Measurements from ENCODE around the gene TBPL1.
A peak's percentile ranks its signal among the peaks of the same experiment; 100 is the strongest.

Gene TBPL1

DNA sequence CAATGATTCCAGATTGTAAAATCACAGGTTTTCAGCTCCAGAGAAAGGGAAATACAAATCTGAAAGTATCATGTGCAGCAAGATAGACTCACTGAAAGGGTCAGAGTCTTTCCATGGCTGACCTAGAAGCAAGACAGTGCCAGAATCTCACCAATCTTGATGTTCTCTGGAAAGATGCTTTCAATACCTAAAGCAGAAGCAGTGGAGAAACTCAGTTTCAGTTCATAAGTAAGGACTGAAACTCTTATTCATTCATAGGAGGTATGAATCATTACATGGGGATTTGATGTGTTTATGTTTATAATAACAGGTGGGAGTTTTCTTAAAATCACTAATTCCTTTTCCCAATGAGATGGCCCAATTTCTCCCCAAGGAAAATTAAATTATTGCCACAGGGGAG lies 56.9 kb downstream of the TBPL1 start:
- no peak for TF ChIP-seq JUND (IDR thresholded peaks at IDR 0.05; ENCODE audit: low read depth)
- no peak for DNase-seq (ENCODE audit: low read depth in 1 of 2, low spot score in 1 of 2)
- in situ Hi-C loops (cut with HindIII; ENCODE audit: low pct_unique_long_range_greater_than_20kb, low sequenced_read_pairs), result no loop called here

DNA sequence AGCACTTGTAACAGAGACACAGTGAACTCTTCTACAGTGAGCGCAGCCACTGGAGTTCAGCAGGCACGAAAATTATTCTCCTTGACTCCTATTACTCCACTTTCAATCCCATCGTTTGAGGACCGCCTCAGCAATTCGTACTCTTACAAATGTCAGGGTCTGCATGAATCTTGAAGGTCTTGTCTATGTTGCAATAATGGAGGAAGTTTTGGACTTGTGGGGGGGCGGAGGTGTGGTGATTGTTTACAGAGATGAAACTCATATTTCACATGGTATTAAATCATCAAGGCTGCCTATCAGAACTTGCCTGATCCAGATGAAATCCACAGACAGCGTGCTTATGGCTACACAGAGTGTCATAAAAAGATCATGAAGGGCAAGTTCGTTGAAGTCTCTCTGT lies 57.4 kb downstream of the TBPL1 start:
- no peak for DNase-seq (ENCODE audit: low read depth in 1 of 2, low spot score in 1 of 2)
- in situ Hi-C loops (cut with HindIII; ENCODE audit: low pct_unique_long_range_greater_than_20kb, low sequenced_read_pairs), result no loop called here
- TF ChIP-seq JUND (IDR thresholded peaks at IDR 0.05; ENCODE audit: low read depth), result no peak

DNA sequence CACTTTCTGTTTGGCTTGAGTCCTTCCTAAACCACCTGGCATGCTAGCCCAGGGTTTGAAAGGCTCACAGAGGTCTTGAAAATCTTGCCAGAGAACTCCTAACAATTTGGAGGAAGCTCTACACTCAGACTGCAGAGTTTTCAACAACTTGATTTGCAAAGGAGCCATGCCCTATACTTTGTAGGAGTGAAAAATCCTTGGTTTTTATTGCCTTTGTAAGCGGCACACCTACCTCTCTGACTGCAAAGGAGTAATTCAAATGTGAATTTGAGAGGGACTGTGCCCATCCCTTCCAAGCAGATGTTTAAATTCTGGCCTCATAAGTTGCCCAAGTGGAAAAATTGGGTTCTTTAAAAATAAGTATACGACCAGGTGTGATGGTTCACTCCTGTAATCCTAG lies 58.0 kb downstream of the TBPL1 start:
- TF ChIP-seq JUND (IDR thresholded peaks at IDR 0.05; ENCODE audit: low read depth), result no peak
- in situ Hi-C loops (cut with HindIII; ENCODE audit: low pct_unique_long_range_greater_than_20kb, low sequenced_read_pairs), result no loop called here
- DNase-seq (ENCODE audit: low read depth in 1 of 2, low spot score in 1 of 2), result no peak

DNA sequence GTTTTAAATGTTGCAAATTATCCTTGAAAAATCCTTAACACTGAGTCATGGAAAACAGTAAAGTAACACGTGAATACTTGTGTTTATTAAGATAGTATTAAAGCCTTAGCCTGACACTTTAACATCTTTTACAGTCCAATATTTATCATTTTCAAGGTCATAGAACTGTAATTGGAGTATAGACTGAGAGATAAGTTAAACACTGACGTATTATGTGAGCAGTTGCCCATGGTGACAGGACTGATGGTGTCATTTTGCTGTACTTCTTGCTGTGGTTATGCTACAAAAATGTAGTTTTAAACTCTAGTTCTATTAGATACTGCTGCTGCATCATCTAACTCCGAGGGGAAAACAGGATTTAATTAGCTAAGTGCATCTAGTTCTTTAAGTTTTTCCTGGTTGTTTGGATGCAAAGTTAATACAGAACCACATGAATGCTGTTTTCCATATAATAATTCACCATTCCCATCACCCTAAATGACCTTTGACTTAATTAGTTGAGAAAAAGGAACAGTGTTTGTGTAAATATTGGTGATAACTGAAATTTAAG lies 61.6 kb downstream of the TBPL1 start:
- TF ChIP-seq JUND (IDR thresholded peaks at IDR 0.05; ENCODE audit: low read depth), result no peak
- in situ Hi-C loops (cut with HindIII; ENCODE audit: low pct_unique_long_range_greater_than_20kb, low sequenced_read_pairs), result no loop called here
- no peak for DNase-seq (ENCODE audit: low read depth in 1 of 2, low spot score in 1 of 2)

DNA sequence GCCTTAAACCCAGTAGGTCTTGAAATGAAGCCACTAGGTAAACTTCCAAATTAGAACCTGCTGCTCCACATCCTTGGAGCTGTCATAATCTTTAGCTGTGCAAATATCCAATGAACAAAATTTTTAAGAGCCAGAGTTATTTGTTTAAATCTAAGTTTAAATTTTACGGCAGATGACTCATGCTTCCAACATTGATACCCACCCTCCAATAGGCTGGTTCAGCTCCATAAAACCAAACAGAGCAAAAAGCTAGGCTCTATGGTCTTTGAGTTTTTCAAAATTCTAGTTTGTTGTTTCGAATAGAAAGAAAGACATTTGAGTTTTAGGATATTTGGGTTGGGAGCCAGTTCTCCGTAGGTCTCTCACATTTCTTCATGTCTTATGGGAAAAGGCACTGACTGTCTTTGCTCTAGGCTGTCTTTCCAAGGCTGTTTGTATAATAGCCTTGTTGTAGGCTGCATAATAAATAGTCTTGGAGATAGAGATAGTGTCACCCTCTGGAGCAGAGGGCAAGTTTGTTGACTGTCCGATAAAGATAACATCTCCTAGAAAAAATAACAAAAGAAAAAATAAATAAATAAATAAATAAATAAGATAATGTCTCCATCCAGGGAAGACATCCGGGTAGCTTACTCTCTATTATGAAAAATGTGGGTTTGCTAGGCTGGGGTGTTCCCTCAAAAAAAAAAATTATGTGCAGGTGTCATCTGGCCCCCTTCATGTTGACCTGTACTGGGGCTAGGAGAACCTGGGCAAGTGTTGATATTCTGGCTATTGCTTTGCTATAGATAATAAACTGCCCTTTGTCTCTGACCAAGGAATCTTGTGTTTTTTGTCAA lies 62.9 kb downstream of the TBPL1 start:
- peak; percentile 18 to 47 for DNase-seq (ENCODE audit: low read depth in 1 of 2, low spot score in 1 of 2)
- TF ChIP-seq JUND (IDR thresholded peaks at IDR 0.05; ENCODE audit: low read depth), result no peak; the same call in 1 of the 2 replicates
- in situ Hi-C loops (cut with HindIII; ENCODE audit: low pct_unique_long_range_greater_than_20kb, low sequenced_read_pairs), result no loop called here

DNA sequence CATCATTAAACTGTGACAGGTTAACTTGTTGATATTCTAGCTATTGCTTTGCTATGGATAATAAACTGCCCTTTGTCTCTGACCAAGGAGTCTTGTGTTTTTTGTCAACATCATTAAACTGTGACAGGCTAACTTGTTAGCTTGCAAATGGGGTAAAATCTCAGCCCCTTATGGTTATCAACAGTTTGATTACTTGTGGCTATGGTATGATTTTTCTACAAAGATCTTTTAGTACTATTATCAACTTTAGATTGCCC lies 63.5 kb downstream of the TBPL1 start:
- in situ Hi-C loops (cut with HindIII; ENCODE audit: low pct_unique_long_range_greater_than_20kb, low sequenced_read_pairs), result no loop called here

DNA sequence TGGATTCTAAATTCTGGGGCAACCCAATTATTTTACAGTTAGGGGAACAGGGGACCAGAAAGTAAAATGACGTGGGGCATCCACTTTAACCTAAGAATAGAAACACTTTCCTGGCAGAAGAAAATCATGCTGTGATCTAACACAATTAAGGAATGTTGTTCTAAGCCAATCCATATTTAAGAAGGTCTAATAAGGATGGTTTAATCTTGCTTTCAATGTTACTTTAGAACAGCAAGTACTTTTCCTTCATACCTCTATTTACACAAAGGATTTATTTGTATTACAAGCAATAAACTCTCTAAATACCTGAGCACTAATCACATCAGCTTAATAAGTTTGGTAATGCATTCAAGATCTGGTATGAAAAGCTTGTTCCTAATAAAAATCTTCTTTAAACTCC lies 67.0 kb downstream of the TBPL1 start:
- DNase-seq (ENCODE audit: low read depth in 1 of 2, low spot score in 1 of 2), result no peak
- in situ Hi-C loops (cut with HindIII; ENCODE audit: low pct_unique_long_range_greater_than_20kb, low sequenced_read_pairs), result no loop called here
- TF ChIP-seq JUND (IDR thresholded peaks at IDR 0.05; ENCODE audit: low read depth), result peak; percentile 34; the same call in 1 of the 2 replicates

More for the DNA sequence above, 63.5 kb downstream of the TBPL1 start:
- DNase-seq (ENCODE audit: low read depth in 1 of 2, low spot score in 1 of 2), result no peak
- TF ChIP-seq JUND (IDR thresholded peaks at IDR 0.05; ENCODE audit: low read depth), result no peak

DNA sequence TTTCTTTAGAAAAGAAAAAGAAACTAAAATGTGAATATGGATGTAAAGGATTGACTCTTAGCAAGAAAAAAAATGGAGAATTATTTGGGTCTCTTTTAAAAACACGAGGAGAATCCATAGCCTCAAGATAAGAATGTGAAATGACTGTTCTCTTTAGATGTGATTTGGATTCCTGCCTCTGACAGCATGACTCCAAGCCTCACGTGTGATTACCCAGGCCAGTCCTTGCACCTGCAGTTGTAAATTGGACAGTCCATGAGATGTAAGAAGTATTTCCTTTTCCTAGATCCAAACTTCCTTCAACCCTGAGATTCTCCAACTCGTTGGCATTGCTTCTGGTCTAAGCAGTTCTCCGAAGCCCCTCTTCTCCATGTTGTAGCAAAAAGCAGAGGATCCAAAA lies 67.5 kb downstream of the TBPL1 start:
- DNase-seq (ENCODE audit: low read depth in 1 of 2, low spot score in 1 of 2), result no peak
- no peak for TF ChIP-seq JUND (IDR thresholded peaks at IDR 0.05; ENCODE audit: low read depth)
- in situ Hi-C loops (cut with HindIII; ENCODE audit: low pct_unique_long_range_greater_than_20kb, low sequenced_read_pairs), result no loop called here

DNA sequence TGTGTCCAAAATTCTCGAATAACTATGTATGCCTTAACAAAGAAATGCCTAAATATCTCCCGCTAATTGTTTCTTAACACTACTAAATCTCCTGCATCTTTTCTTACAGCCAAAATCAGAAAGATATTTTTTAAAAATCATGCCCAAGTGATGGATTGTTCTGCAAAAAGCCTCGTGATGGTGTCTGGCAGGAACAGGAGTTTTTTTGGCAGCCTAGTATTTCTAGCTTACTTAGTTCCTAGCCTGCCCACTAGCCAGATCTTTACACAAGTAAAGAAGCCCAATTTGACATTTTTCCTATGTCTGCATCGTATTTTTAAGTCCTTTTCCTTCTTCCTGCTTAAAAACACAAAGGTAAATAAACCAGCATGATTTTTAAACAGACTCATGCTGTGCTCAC lies 67.9 kb downstream of the TBPL1 start:
- in situ Hi-C loops (cut with HindIII; ENCODE audit: low pct_unique_long_range_greater_than_20kb, low sequenced_read_pairs), result no loop called here
- DNase-seq (ENCODE audit: low read depth in 1 of 2, low spot score in 1 of 2), result no peak
- TF ChIP-seq JUND (IDR thresholded peaks at IDR 0.05; ENCODE audit: low read depth), result no peak

DNA sequence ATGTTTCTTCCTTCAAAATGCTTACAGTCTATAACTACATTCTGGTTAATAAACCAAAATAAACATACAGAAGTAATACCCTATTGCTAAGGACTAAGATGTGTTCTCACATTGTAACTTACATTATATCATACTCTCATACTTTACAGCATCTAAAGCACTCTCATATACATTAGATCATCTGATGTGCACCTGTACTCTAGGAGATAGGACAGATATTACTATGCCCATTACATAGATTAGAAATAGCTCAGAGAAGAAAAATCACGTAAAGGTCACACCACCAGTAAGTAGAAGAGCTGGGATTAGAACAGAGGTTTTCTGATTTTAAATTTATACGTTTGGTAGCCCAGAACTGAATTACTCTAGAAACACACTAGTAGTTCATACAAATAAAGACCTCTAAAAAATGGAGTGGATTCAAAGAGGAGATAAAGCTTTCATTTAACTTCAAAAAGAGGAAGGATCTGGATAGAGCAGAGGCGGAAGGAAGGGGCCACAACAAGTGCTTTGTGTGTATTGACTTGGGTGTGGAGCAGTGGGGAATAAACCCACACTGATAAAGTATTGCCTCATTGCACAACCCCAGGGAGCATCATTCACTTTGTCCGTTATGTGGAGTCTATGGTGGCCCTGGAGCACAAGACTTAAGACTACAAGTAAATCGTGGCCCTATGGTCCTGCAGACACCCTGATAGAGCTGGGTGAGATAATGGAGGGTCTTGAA lies 68.5 kb downstream of the TBPL1 start:
- in situ Hi-C loops (cut with HindIII; ENCODE audit: low pct_unique_long_range_greater_than_20kb, low sequenced_read_pairs), result no loop called here
- DNase-seq (ENCODE audit: low read depth in 1 of 2, low spot score in 1 of 2), result no peak

DNA sequence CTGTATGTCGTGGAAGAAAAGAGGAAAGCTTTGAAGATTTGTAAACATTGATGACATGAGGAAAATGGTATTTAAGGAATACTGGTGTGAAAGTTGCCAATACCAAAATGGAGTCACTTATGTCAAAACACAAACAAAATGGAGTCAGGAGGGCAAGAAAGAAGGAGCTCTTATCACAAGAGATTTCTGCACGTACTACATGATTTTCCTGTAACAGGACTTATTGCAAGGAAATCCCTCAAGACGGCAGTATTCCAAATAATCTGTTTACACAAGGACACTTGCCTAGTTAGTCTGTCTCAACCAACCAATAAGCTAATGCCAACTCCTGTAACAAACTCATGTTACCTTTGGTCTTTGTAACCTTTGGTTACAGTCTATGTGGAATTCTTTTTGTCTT lies 69.6 kb downstream of the TBPL1 start:
- TF ChIP-seq JUND (IDR thresholded peaks at IDR 0.05; ENCODE audit: low read depth), result no peak

More for the DNA sequence above, 68.5 kb downstream of the TBPL1 start:
- TF ChIP-seq JUND (IDR thresholded peaks at IDR 0.05; ENCODE audit: low read depth), result no peak

DNA sequence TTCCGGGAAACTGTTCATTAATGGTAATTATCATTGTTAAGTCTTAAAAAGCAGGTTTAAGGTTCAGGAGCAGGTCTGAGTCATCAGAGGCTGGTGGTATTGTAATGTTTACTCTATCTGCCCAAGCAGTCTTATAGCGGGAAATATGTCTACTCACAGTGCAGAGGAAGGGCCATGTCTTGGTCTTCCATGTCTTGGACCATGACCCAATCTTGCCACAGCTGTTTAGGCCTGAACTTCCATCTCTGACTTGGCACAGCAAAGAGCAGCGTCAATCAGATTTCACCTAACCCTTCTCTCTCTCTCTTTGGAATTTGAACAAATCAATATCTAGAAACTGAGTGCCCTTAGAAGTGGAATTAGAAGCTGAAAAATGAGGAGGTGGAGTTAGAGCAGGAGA lies 73.6 kb downstream of the TBPL1 start:
- DNase-seq (ENCODE audit: low read depth in 1 of 2, low spot score in 1 of 2), result no peak
- in situ Hi-C loops (cut with HindIII; ENCODE audit: low pct_unique_long_range_greater_than_20kb, low sequenced_read_pairs), result no loop called here
- no peak for TF ChIP-seq JUND (IDR thresholded peaks at IDR 0.05; ENCODE audit: low read depth)

More for the DNA sequence above, 69.6 kb downstream of the TBPL1 start:
- in situ Hi-C loops (cut with HindIII; ENCODE audit: low pct_unique_long_range_greater_than_20kb, low sequenced_read_pairs), result no loop called here
- no peak for DNase-seq (ENCODE audit: low read depth in 1 of 2, low spot score in 1 of 2)

DNA sequence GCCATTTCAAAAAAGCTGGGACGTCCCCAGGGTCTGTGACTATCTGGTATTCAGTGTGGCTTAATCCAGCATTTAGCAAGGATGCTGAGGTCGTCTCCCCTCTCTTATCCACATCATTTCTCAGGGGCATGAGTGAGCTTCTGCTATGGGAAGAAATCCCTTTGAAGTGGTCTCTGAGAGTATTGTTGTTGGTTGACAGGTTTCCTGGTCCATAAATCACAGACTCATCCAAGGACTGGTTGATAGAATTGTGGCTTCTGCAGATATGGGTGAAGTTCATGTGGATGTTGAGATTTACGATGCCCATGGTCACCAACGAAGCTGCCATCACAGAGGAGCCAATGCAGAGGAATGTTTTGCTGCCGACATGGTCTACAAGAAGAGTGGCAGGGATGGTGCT lies 75.4 kb downstream of the TBPL1 start:
- in situ Hi-C loops (cut with HindIII; ENCODE audit: low pct_unique_long_range_greater_than_20kb, low sequenced_read_pairs), result no loop called here
- no peak for DNase-seq (ENCODE audit: low read depth in 1 of 2, low spot score in 1 of 2)
- no peak for TF ChIP-seq JUND (IDR thresholded peaks at IDR 0.05; ENCODE audit: low read depth)
